Measurements from ENCODE around the gene RNF215.

The RNF215 gene

DNA sequence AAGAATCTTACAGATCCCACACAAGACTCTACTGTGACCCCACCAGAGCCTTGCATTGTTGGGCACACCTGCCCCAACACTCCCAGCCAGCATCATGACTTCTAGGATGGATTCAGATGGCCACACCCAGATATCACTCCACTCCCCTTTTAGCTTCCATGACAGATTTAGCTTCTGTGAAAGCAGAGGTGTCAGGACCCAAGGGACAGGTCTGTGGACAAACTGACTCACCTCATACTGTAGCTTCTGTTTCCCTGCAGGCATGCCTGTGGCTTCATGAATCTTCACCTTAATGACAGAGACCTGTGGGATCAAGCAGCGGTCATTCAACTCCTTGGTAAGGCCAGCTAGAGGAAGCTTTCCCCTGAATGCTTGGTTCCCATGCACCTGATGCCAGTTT is 52.0 kb downstream of the RNF215 start:
- in situ Hi-C loops (cut with HindIII; ENCODE audit: low sequenced_read_pairs) = no loop called here

DNA sequence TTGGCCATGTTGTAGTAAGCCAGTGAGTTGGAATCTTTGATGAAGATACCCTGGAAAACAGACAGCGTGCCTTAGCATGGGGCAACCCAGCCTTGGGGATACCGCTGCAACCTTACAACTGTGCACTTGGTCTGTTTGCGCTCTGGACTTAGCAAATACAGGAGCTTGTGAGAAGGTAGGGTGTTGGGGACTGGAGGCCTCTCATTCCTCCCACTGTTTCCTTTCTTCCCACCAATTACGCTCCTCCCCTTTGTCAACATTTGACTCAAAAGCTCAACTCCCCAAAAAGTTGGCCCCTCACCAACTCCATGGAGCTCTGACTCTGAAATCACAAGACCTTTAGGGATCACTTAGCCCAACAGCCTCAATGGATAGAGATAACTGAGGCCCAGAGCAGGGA is 52.6 kb downstream of the RNF215 start:
- in situ Hi-C loops (cut with HindIII; ENCODE audit: low sequenced_read_pairs) = no loop called here

DNA sequence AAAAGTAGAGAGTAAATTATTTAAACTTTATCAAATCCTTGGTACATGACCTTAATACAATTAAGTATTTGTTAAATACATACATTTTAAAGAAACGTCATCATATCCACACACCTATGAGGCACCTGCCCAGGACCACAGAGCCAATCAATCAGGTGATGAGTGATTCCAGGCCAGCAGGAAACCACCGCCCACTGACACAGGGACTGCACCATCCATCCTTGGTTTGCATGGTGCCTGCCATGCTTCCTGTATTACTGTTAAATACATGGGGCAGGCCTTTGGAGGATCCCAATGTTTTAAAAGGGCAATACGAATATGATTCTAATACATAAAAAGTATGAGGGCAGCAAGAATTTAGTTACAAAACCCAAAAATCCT is 53.5 kb downstream of the RNF215 start:
- in situ Hi-C loops (cut with HindIII; ENCODE audit: low sequenced_read_pairs) = no loop called here

DNA sequence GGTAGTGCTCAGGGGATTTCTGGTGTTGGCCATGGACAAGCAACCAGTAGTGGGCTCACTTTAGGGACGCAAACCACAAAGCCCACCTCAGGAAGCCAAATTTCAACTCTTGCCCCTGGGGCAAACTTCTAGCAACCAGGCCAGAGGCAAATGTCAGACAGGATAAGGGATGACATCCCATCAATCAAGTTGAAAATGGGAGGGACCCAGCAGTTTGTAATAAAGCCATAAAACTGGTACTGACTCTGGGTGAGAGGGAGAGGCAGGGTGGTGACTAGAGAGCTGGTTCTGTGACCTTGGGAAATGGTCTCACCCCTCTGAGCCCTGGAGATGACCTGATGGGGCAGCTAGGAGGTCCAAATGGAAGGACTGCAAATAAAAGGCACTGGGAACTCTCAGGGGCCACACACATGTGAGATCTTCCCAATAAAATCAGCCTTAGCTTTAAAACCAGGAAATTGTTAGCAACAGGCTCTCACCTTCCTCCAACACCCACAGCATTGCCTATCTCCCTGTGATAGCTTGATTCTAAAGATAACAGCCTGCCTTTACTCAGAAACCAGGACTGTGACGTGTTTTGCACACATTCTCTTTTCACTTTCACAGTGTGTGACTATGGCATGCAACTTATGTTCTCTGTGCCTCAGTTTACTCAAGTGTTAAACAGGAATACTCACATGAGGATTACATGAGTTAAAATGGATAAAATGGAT is 54.1 kb downstream of the RNF215 start:
- in situ Hi-C loops (cut with HindIII; ENCODE audit: low sequenced_read_pairs) = no loop called here

DNA sequence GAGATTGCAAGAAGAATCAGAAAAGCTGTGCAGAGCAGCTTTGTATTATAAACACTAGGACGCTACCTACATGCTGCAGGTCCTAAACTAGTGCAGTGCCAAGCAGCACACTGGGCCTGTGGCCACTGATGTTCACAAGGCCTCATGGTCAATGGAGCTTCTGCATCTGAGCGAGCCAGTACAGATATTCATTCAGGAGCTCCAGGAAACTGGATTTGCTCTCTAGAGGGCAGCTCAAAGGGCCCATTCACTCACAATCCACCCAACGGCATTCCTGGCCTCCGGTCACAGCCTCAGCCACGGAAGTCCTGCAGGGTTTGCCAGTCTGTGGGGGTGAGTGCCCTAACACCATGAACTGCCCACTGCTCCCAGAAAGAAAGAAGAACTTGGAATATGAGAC is 54.7 kb downstream of the RNF215 start:
- in situ Hi-C loops (cut with HindIII; ENCODE audit: low sequenced_read_pairs) = no loop called here
